Trophoblast cell (in vitro differentiated cells and primary cell): ENCODE results near the gene SPDYE3.
A peak's percentile ranks its signal among the peaks of the same experiment; 100 is the strongest.

Experiments
- DNase-seq, 2 donors: peaks; one replicate each; pipeline ENCODE4 v3.0.0-alpha.2; 2016
- H2AFZ ChIP-seq: 2 replicates; pipeline ENCODE4 v1.6.1; 2013; ENCODE audit warnings: low read length, moderate library complexity, mild to moderate bottlenecking; ENCODE audit not compliant: insufficient read depth, poor library complexity
- H2AK5ac ChIP-seq: 2 replicates; pipeline ENCODE4 v1.6.1; 2013; ENCODE audit warnings: mild to moderate bottlenecking, low read length
- H2BK120ac ChIP-seq: 2 replicates; pipeline ENCODE4 v1.6.1; 2013; ENCODE audit warnings: low read length, mild to moderate bottlenecking, moderate library complexity; ENCODE audit not compliant: insufficient read depth, poor library complexity
- H2BK12ac ChIP-seq: 2 replicates; pipeline ENCODE4 v1.6.1; 2013; ENCODE audit warnings: mild to moderate bottlenecking, low read length, moderate library complexity
- H2BK5ac ChIP-seq: 2 replicates; pipeline ENCODE4 v1.6.1; 2013; ENCODE audit warnings: low read length, low read depth, moderate library complexity, mild to moderate bottlenecking; ENCODE audit not compliant: poor library complexity
- H3K14ac ChIP-seq: 2 replicates; pipeline ENCODE4 v1.6.1; 2013; ENCODE audit warnings: mild to moderate bottlenecking, low read length
- H3K18ac ChIP-seq: 2 replicates; pipeline ENCODE4 v1.6.1; 2013; ENCODE audit warnings: mild to moderate bottlenecking, low read length
- H3K23ac ChIP-seq: 2 replicates; pipeline ENCODE4 v1.6.1; 2013; ENCODE audit warnings: low read length
- H3K27ac ChIP-seq: 2 replicates; pipeline ENCODE4 v1.5.1; 2013; ENCODE audit warnings: low read depth, mild to moderate bottlenecking, inconsistent platforms, low read length, moderate library complexity
- H3K27me3 ChIP-seq: 2 replicates; pipeline ENCODE4 v1.6.1; 2013; ENCODE audit warnings: inconsistent platforms, mild to moderate bottlenecking, low read length, moderate library complexity; ENCODE audit not compliant: insufficient read depth
- H3K36me3 ChIP-seq, 2 experiments: 1 replicate in 1 of 2; 2 replicates in 1 of 2; pipeline ENCODE4 v1.6.1; 2013; ENCODE audit warnings: low read length in 2 of 2, mild to moderate bottlenecking in 2 of 2, moderate library complexity in 1 of 2; ENCODE audit not compliant: insufficient read depth in 2 of 2, control insufficient read depth in 1 of 2
- H3K4ac ChIP-seq: 2 replicates; pipeline ENCODE4 v1.6.1; 2013; ENCODE audit warnings: low read depth, mild to moderate bottlenecking, low read length, moderate library complexity
- H3K4me1 ChIP-seq, 2 experiments: 1 replicate in 1 of 2; 2 replicates in 1 of 2; pipeline ENCODE4 v1.6.1; 2013; ENCODE audit warnings: low read length in 2 of 2, mild to moderate bottlenecking in 2 of 2, moderate library complexity in 1 of 2; ENCODE audit not compliant: insufficient read depth in 2 of 2, control insufficient read depth in 1 of 2
- H3K4me2 ChIP-seq: 2 replicates; pipeline ENCODE4 v1.6.1; 2013; ENCODE audit warnings: inconsistent platforms, mild to moderate bottlenecking, low read length, moderate library complexity
- H3K4me3 ChIP-seq: 2 replicates; pipeline ENCODE4 v1.5.1; 2013; ENCODE audit warnings: mild to moderate bottlenecking, low read depth, low read length, inconsistent platforms
- H3K79me1 ChIP-seq: one replicate; pipeline ENCODE4 v1.6.1; 2013; ENCODE audit warnings: low read length
- H3K79me2 ChIP-seq: 2 replicates; pipeline ENCODE4 v1.6.1; 2013; ENCODE audit warnings: low read length, mild to moderate bottlenecking; ENCODE audit not compliant: control insufficient read depth, insufficient read depth, poor library complexity
- H3K9ac ChIP-seq: 2 replicates; pipeline ENCODE4 v1.6.1; 2013; ENCODE audit warnings: mild to moderate bottlenecking, low read length
- H3K9me3 ChIP-seq: 2 replicates; pipeline ENCODE4 v1.6.1; 2013; ENCODE audit warnings: low read depth, mild to moderate bottlenecking, control low read depth, inconsistent platforms, low read length; ENCODE audit not compliant: insufficient read depth
- H4K12ac ChIP-seq: 2 replicates; pipeline ENCODE4 v1.6.1; 2013; ENCODE audit warnings: low read depth, mild to moderate bottlenecking, low read length, moderate library complexity
- H4K8ac ChIP-seq: 2 replicates; pipeline ENCODE4 v1.6.1; 2013; ENCODE audit warnings: low read depth, mild to moderate bottlenecking, low read length, moderate library complexity
- H4K91ac ChIP-seq: one replicate; pipeline ENCODE4 v1.6.1; 2013; ENCODE audit warnings: low read depth, mild to moderate bottlenecking, low read length, moderate library complexity
- WGBS: extraction: QIAGEN DNeasy Blood & Tissue Kit; methylation state at CpG from one replicate; pipeline ENCODE4 v1.1.7; 2013; ENCODE audit warnings: missing lambda C conversion rate; ENCODE audit not compliant: insufficient read length, insufficient coverage; ENCODE audit errors: extremely low coverage; 5-methylcytosine and 5-hydroxymethylcytosine counted together

Gene SPDYE3

GRCh38 chr7:100369105-100369504, 61.6 kb downstream of the SPDYE3 start:
- Histone ChIP-seq H3K18ac (no peak overlapping the region), H4K91ac (no peak overlapping the region), H2BK12ac (no peak overlapping the region)

DNA sequence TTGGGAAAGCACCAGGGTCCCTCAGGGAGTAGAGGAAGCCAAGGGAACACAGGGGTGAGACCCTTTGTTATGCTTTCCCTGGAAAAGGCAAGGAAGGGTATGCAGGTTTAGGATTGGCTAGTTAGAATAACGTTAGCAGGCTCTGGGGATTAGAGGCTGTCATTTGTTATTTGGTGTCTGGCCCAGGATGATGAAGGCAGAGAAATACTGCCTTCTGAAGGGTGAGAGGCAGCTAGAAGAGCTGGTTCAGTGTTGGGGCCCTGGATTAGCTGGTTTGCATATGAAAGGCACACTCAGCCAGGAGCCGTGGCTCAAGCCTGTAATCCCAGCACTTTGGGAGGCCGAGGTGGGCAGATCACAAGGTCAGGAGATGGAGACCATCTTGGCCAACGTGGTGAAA, 62.8 kb downstream of the SPDYE3 start:
- H4K91ac ChIP-seq: no peak overlapping the region
- no peak overlapping the region for H4K8ac ChIP-seq
- H3K4ac ChIP-seq: no peak overlapping the region
- H2BK120ac ChIP-seq: no peak overlapping the region
- no peak overlapping the region for H3K14ac ChIP-seq
- H3K9ac ChIP-seq: no peak overlapping the region
- no peak overlapping the region for H4K12ac ChIP-seq
- no peaks in the 10 kb centered on the region for H3K79me2 ChIP-seq
- no peak overlapping the region for H3K27ac ChIP-seq
- H3K79me1 ChIP-seq: no peaks in the 10 kb centered on the region
- no peak overlapping the region for H3K23ac ChIP-seq
- H3K36me3 ChIP-seq: peaks cover 0 to 8% of the 10 kb centered on the region in 2 experiments
- no peak overlapping the region for H3K4me2 ChIP-seq
- DNase-seq: no peak
- WGBS: no CpG with 5 or more reads among the region's 4 CpGs
- H2AK5ac ChIP-seq: no peak overlapping the region
- H2BK12ac ChIP-seq: no peak overlapping the region
- H3K9me3 ChIP-seq: no peaks in the 10 kb centered on the region
- H2BK5ac ChIP-seq: no peak overlapping the region
- H2AFZ ChIP-seq: no peak overlapping the region
- H3K18ac ChIP-seq: no peak overlapping the region
- no peak overlapping the region for H3K4me3 ChIP-seq
- no peaks in the 10 kb centered on the region for H3K4me1 ChIP-seq
- no peaks in the 10 kb centered on the region for H3K27me3 ChIP-seq

More at GRCh38 chr7:100369105-100369504, 61.6 kb downstream of the SPDYE3 start:
- Histone ChIP-seq H3K79me1 (no peaks in the 10 kb centered on the region), H3K27ac (no peak overlapping the region), H4K12ac (no peak overlapping the region), H3K23ac (no peak overlapping the region), H3K9me3 (no peaks in the 10 kb centered on the region), H4K8ac (no peak overlapping the region), H2BK5ac (no peak overlapping the region), H3K9ac (no peak overlapping the region), H3K79me2 (no peaks in the 10 kb centered on the region), H3K4me3 (no peak overlapping the region), H3K27me3 (no peaks in the 10 kb centered on the region), H3K4me1 (no peaks in the 10 kb centered on the region), H3K36me3 (peaks cover 0 to 10% of the 10 kb centered on the region in 2 experiments), H2AK5ac (no peak overlapping the region), H3K14ac (no peak overlapping the region), H3K4ac (no peak overlapping the region), H2BK120ac (no peak overlapping the region), H2AFZ (no peak overlapping the region), H3K4me2 (no peak overlapping the region)
- peak; percentile 42 to 46 for DNase-seq
- no CpG with 5 or more reads among the region's 6 CpGs for WGBS

GRCh38 chr7:100370746-100371145, 63.2 kb downstream of the SPDYE3 start:
- Histone ChIP-seq H3K18ac (no peak overlapping the region), H2BK120ac (no peak overlapping the region), H3K23ac (no peak overlapping the region), H2BK12ac (no peak overlapping the region), H3K9ac (no peak overlapping the region), H2AK5ac (no peak overlapping the region), H3K9me3 (no peaks in the 10 kb centered on the region), H3K36me3 (peaks cover 0 to 8% of the 10 kb centered on the region in 2 experiments), H3K14ac (no peak overlapping the region), H3K79me1 (no peaks in the 10 kb centered on the region), H2BK5ac (no peak overlapping the region), H3K4ac (no peak overlapping the region), H3K4me3 (no peak overlapping the region), H3K27ac (no peak overlapping the region), H2AFZ (no peak overlapping the region), H4K12ac (no peak overlapping the region), H3K79me2 (no peaks in the 10 kb centered on the region), H3K4me2 (no peak overlapping the region), H4K8ac (no peak overlapping the region), H4K91ac (no peak overlapping the region), H3K27me3 (no peaks in the 10 kb centered on the region), H3K4me1 (no peaks in the 10 kb centered on the region)
- no peak for DNase-seq
- WGBS: no CpG with 5 or more reads among the region's 6 CpGs

GRCh38 chr7:100371561-100372171, 64.2 kb downstream of the SPDYE3 start:
- no CpG with 5 or more reads among the region's 7 CpGs for WGBS
- Histone ChIP-seq H3K79me1 (no peaks in the 10 kb centered on the region), H3K27me3 (no peaks in the 10 kb centered on the region)

More at GRCh38 chr7:100371561-100372171, 64.2 kb downstream of the SPDYE3 start:
- H3K4me1 ChIP-seq: no peaks in the 10 kb centered on the region
- H4K91ac ChIP-seq: no peak overlapping the region
- H3K4me3 ChIP-seq: no peak overlapping the region
- no peak overlapping the region for H3K23ac ChIP-seq
- peaks cover 0 to 8% of the 10 kb centered on the region in 2 experiments for H3K36me3 ChIP-seq
- H3K4ac ChIP-seq: no peak overlapping the region
- H2BK12ac ChIP-seq: no peak overlapping the region
- H4K12ac ChIP-seq: no peak overlapping the region
- H2BK120ac ChIP-seq: no peak overlapping the region
- H4K8ac ChIP-seq: no peak overlapping the region
- H2BK5ac ChIP-seq: no peak overlapping the region
- no peak overlapping the region for H2AK5ac ChIP-seq
- no peak overlapping the region for H3K4me2 ChIP-seq
- no peaks in the 10 kb centered on the region for H3K9me3 ChIP-seq
- H2AFZ ChIP-seq: no peak overlapping the region
- no peak overlapping the region for H3K18ac ChIP-seq
- H3K9ac ChIP-seq: no peak overlapping the region
- no peaks in the 10 kb centered on the region for H3K79me2 ChIP-seq
- DNase-seq: no peak
- no peak overlapping the region for H3K14ac ChIP-seq
- no peak overlapping the region for H3K27ac ChIP-seq
